Fibroblast of skin of scalp (primary cell): ENCODE results near the gene KLHL6.

Experiments used
- DNase-seq: peaks from one replicate; pipeline ENCODE4 v3.0.0-alpha.2; 2013

Gene KLHL6

GRCh38 chr3:183564046-183564445 is 8.5 kb upstream of the KLHL6 start:
- DNase-seq = no peak

DNA sequence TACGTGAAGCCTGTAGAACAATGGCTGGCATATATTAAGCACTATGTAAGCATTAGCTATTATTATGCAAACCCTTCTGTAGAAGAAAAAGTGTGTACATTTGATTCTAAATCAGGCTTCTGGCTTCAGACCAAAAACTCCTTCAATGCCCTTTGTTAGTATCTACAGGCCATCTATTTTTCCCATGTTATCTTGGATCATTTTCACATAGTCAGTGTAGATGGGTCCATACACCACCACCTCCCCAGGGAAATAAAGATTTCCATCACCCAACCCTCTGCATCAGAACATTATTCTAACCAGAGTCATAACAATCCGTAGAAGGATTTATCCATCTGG is 8.0 kb upstream of the KLHL6 start:
- no peak for DNase-seq

- DNase-seq = no peak
Measured at GRCh38 chr3:183560607-183561006, 5.1 kb upstream of the KLHL6 start.

GRCh38 chr3:183558495-183558894 is 3.0 kb upstream of the KLHL6 start:
- DNase-seq = no peak

GRCh38 chr3:183556722-183557121 is 1.2 kb upstream of the KLHL6 start:
- no peak for DNase-seq

DNA sequence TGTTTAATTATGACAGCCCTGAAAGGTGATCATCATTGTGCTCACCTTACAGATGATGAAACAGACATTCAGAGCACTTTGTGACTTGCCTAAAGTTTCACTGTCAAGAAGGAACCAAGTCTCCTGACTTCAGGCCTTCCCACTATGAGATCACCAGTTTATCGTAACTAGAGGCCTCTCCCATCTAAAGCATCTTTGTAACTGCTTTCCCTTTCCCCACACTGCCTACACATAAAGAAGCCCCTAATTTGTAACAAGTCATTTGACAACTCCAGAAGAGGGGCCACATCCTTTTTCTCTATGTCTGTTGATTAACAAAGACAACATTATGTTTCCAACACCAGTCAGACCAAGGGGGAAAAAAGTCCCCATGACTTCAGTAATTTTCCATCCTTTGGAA is 1.1 kb downstream of the KLHL6 start:
- no peak for DNase-seq

- no peak for DNase-seq
Measured at GRCh38 chr3:183553334-183554026, 2.0 kb downstream of the KLHL6 start.

- no peak for DNase-seq
Measured at GRCh38 chr3:183551930-183552329, 3.6 kb downstream of the KLHL6 start.

- peak; percentile 62 for DNase-seq
Measured at GRCh38 chr3:183548262-183548769, 7.2 kb downstream of the KLHL6 start.

DNA sequence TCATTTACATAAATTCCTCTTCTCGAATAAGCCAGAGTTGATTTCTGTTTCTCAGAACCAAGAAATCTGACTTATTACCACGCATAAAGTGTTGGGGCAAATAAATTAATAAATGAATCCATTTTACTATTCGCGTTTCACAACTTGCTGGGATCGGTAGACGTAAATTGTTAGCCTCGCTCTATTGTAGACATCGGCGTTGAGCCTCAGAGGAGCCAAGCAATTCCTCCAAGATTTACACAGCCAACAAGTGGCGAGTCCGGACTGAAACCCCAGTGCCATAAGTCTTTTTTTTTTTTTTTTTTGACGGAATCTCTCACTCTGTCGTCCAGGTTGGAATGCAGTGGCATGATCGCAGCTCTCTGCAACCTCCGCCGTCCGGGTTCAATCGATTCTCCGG is 8.9 kb downstream of the KLHL6 start:
- DNase-seq = no peak

DNA sequence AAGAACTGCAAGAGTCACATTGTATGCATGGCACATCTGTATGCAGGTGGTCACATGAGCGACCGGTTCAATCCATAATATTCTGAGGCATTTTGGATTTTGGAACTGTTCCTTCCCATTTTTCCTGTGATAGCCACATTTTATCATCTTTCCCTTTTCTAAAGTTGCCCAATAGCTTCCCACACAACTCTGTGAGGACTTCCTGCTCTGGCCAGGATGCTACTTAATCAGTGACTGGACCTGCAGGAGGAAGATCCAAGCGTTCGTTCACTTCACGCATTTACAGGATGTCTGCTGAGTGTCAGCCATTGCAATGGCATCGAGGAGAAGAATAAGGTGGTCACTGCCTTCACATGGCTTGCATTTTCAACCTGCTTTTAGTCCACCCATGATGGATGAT is 9.8 kb downstream of the KLHL6 start:
- no peak for DNase-seq

DNA sequence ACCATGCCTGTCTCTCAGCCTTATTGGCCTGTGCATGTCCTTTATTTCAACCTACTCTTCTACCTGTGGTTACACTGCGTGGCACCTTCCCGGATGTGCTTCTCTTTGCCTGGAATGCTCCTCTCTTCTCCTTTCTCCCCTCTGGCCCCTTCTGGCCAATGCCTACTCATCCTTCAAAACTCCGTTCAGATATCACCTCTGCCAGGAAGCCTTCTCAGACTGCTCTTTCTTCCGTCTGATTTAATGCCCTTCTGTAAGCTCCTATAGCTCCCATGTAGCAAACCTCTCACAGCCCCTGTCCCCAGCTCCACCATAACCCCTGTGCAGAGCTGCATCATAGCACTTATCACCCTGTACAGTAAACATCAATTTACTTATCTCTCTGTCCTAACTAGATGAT is 13.2 kb downstream of the KLHL6 start:
- DNase-seq = no peak

DNA sequence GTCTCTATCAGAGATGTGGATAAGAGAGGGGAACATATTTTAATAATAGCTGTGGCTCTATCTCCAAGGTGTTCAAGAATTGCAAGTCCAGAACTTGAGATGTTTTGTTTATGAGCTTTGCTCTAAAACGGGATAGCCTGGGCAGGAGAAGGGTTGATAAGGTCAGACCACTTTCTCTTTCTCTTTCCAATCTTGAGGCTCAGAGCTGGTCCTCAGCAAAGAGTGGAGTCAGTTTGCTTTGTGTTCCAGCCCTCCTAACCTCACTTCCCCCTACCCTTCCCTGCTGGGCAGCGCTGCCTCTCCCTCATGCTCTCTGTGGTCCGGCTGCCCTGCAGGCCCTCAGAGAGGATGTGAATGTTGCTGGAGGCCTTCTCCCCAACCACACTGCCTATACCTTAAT is 13.8 kb downstream of the KLHL6 start:
- DNase-seq = no peak

DNA sequence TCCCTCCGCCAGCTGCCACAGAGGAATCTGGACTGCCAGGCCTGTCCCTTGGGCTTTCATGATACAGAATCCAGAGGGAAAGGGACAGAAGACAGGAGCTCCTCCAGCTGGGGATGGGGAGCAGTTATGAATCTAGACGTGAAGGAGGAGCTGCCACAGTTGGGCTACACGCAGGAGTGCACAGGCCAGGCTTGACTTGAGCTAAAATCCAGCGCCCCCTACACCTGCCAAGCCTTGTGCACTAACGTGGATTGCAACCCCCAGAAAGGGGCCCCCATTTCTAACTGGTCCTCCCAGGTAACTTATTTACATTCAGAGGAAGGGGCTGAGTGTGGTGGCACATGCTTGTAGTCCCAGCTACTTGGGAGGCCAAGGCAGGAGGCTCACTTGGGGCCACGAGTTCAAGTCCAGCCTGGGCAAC is 14.3 kb downstream of the KLHL6 start:
- DNase-seq = no peak

DNA sequence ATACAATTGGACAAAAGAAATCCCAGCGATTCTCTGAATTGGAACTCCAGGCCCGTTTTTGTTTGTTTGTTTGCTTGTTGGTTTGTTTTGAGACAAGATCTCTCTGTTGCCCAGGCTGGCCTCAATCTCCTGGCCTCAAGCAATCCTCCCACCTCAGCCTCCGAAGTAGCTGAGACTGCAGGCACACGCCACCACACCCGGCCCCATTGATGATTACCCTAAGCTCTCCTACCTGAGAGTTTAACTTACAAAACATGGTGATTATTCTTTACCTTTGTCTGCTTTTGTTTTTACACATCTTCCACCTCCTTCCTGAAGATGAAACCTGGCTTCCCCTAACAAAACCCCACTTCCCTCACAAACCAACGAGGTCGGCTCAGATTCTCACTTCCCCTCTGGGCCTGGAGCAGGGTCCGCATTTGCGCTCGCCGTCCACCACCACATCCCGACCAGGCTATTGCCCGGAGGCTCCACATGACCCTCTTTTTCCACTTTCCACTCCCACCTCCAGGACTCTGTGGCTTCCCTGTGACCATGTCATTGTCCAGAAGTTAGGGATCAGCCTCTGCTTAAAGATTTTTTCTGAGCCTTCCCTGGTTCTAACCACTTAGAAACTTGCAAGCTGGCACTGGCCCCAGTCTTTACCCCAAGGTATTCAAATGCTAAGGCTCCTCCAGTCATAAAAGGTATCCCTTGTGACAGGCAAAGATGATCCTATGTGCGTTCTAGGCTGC is 14.8 kb downstream of the KLHL6 start:
- no peak for DNase-seq

- no peak for DNase-seq
Measured at GRCh38 chr3:183539811-183540210, 15.7 kb downstream of the KLHL6 start.

DNA sequence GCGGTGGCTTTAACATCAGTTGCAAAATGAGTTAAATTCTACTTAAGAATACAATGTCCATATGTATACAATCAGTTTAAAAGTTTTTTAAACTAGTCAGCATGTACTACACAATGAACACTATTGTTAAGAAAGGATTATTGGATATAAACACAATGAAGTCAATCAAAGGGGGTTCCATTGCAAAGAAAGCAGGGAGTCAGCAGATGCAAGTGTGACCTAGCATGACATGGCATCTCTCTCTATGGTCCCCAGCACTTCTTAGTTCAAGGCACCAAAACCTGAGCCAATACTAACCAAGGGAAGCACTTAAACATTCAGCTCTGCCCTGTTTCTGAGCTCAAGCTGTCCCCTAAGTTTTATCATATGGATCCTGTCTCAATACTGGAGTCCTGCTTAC is 17.0 kb downstream of the KLHL6 start:
- no peak for DNase-seq

GRCh38 chr3:183537295-183537730 is 18.2 kb downstream of the KLHL6 start:
- DNase-seq = peak; percentile 59

DNA sequence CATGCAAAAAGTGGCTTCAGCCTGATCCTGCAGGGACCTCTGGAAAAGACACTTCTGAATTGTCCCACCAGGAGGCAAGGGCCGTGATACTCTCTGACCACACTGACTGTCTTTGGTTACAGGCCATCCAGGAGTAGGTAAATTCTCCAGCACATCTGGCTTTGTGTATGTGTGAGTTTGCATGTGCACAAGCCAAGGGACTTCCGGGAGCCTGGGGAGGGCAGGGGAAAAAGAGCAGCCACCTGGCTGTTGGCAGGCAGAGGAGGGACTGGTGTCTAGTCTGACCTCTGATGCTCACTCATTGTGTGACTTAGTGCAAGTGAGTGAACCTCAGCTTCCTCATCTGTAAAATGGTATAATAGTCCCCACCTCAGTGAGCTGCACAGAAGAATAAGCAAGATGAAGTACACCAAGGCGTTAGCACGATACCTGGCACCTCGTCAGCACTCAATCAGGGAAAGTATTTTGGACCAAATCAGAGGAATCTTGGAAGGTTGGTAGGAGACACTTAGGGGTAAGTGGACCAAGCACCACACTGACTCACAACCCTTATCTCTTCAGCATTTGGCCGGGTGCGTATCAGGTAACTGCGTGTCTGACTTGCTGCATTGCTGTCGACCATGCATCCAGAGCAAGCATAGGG is 19.1 kb downstream of the KLHL6 start:
- DNase-seq = no peak

GRCh38 chr3:183534249-183534648 is 21.3 kb downstream of the KLHL6 start:
- DNase-seq = no peak

GRCh38 chr3:183533412-183534132 is 21.9 kb downstream of the KLHL6 start:
- no peak for DNase-seq

- no peak for DNase-seq
Measured at GRCh38 chr3:183532620-183533411, 22.7 kb downstream of the KLHL6 start.
